Kasumi-1 (cell line): ENCODE measurements around the gene UPK3B.
"Not testable (repeated sequence)": the region's sequence is repeated elsewhere in the genome, so short reads cannot be mapped to it uniquely, and the experiment has no call there.

Experiments used
- DNase-seq, 2 experiments: peaks; one replicate each; lab custom pipeline; 2025; lab: John Stamatoyannopoulos, UW

The UPK3B gene

DNA sequence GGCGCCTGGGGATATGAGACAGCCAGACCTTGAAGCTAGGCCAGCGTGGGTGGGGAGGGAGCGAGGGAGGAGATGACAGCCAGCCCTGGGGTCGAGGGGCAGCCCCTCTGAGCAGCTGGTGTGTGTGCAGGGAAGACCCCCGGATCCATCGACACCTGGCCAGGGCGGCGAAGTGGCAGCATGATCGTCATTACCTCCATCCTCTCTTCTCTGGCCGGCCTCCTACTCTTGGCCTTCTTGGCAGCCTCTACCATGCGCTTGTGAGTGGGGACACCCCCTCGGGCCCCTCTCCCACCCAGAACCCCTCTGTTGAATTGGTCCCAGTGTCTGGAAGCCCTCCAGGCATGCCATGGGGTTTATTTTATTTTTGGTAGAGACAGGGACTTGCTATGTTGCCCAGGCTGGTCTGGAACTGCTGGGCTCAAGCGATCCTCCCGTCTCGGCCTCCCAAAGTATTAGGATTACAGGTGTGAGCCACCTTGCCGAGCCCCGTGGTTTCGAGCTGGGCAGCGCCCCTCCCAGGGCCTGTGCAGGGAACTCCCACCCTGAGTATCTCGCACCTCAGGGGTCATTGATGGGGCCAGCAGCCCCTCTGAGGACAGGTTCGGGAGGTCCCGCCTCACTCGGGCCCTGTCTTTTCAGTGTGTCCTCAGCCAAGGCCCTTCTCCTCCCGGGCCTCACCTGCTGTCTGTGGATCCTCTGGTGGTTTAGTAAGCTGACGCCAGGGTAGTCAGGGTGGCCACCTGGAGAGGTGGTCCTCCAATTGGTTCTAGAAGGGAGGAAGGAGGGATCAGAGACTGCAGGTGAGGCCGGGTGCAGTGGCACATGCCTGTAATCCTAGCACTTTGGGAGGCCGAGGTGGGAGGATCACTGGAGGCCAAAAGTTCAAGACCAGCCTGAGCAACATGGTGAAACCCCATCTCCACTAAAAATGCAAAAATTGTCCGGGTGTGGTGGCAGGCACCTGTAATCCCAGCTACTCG is 3.8 kb downstream of the UPK3B start:
- no peak for DNase-seq

DNA sequence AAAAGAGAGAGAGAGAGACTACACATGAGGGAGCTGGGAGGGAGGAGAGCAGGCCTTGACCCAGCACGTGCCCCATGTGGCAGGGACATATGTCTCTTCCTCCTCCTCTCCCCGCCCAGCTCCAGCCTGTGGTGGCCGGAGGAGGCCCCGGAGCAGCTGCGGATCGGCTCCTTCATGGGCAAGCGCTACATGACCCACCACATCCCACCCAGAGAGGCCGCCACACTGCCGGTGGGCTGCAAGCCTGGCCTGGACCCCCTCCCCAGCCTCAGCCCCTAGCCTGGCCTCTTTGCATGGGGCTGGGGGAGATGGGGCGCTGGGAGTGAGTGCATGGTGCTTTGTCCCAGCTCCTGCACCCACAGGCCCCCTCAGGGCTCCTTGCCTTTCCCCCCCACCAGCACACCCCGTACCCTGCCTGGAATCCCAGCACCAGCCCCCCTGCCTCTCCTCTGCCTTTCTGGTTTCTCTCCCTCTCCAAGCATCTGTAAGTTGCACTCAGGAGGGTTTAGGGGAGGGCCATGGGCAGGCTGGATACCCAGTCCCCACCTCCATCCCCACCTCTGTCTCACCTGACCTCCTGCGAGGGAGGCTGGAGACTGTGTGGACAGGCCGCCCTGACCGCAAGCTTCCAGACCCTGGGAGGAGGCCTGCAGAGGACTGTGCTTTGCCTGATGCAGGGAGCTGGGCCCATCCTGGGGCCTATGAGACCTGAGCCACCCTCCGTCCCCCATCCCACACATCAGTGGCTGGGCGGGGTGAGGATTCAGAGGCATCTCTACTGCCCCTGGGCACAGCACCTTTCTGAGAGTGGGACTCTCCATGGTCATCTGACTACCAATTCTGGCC is 4.8 kb downstream of the UPK3B start:
- no peak for DNase-seq

DNA sequence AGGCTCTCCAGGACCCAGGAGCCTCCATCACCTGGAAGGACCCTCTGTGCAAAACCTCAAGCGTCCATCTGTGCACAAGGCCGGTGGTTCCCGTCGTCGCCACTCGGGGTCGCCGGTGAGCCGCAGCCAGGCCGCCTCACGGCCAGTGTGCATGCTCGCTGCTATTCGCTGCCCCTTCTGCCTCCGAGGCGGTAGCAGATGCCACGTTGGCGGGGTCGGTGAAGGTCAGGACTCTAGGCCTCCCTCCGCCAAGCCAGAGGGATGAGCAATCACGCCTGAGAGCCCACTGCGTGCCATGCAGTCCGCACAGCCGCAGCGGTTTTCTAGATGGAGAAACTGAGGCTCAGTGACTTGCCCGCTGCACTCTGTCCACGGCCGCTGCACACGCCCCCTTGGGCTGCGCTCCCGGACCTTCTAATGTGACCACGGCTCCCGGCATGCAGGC is 5.7 kb downstream of the UPK3B start:
- DNase-seq, result peak in 1 of 2 experiments; percentile 13

DNA sequence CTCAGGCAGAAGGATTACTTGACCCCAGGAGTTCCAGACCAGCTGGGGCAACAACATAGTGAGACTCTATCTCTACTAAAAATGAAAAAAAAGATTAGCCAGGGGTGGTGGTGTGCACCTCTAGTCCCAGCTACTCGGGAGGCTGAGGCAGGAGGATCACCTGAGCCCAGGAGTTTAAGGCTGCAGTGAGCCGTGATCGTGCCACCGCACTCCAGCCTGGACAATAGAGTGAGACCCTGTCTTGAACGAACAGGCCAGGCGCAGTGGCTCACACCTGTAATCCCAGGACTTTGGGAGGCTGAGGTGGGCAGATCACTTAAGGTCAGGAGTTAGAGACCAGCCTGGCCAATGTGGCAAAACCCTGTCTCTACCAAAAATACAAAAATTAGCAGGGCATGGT is 6.6 kb downstream of the UPK3B start:
- not testable (repeated sequence) for DNase-seq

DNA sequence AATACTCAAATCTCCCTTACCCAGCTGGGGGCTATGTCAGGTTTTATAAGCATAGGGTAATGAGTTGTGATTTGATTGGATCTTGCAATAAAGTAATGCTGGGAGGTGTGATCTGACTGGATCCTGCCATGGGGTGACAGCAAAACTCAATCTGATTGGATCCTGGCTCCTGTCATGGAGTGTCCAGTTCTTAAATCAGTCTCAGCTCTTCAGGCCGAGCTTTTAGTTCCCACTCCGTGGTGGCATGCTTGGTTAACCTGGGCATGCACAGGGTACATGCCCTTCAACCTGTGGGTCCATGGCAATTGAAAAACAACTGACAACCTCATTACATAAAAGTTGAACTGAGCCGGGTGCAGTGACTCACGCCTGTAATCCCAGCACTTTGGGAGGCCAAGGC is 15.8 kb downstream of the UPK3B start:
- DNase-seq, result not testable (repeated sequence)

DNA sequence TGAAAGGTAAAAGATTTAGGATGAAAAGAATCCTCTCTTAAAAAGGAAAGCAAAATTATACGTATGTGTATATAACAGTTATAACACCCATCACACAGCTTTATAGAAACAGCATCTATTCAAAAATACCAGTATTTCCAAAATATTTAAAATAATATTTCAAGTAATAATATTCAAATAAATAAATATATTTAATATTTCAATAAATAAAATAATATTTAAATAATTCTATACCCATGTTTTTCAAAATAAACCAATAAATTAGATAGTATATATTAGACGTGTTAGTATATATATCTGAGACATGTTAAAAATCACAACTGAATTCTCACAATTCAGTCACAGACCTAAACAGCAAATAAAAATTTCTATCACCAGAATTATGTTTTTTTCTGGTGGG is 21.3 kb downstream of the UPK3B start:
- not testable (repeated sequence) for DNase-seq

DNA sequence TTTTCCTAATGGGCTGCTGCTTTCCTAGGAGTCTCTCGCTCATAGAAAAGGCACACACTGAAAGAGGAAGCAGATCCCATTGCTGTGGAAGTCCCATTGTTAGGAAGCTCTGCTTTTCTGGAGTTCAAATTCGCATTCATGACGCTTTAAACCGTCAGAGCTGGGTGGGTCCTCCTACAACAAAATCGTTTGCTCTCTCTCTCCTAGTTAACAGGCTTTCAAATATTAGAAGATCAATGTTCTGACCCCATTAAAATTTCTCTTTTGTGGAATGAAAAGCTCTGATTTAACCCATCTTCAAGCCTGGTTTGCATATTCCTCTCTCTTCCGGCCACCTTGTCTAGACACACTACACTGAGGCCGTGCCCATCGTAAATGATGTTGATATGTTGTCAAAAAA is 32.8 kb downstream of the UPK3B start, which contains the start of gene SPDYE16:
Gene SPDYE16, minus strand, starts transcription at position 101 of the 400 bp plus-strand sequence. CDS start 1,838 bp downstream, outside the sequence.
- not testable (repeated sequence) for DNase-seq

DNA sequence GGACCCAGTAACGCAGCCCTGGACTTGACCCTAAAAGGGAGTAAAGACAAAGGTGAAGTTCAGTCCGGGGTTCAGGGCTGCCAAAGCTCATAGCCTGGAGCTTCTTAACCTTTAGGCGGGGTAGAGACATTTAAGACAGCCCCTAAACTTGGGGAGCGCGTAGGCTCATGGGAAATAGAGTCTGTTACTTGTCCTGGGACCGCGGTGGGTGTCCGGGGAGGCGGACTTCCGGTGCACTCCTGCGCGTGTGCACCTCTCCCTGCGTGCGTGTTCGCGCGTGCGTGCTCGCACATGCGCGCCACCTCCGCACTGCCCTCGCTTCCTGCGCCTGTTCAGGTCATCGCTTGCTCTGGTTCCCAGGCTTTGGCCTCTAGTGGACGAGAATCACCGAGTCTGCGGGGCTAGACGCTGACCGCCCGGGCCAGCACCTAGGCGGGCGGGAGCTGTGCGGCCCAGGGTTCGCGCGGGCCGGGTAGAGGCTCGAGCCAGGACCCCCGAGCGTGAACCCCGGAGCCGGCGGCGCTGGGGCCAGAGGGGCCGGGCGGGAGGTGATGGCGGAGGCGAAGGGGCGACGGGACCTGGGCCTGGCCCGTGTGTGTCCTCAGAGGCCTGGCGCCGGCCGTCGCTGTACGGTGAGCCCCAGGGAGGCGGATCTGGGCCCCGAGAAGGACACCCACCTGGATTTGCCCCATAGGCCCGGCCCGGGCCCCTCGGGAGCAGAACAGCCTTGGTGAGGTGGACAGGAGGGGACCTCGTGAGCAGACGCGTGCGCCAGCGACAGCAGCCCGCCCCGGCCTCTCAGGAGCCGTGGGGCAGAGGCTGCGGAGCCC is 38.9 kb downstream of the UPK3B start:
- peak; percentile 89 to 94 for DNase-seq

DNA sequence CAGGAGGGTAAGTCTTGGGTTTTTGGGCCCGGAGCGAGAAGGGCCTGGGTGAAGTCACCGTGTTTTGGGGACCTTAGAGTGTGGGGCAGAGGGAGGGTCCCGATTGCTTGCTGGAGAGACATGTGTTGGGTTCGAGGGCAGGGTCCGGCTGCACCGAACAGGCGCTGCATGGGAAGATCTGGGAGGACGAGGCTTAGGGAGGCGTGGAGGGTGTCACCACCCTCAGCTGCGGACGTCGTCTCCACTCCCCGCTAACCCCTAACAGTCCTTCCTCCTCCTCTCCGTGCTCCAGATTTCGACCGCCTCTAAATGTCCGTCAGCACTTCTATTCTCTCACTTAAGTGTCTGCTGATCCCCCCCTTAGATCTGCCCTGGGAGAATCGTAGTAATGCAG is 39.5 kb downstream of the UPK3B start:
- not testable (repeated sequence) for DNase-seq

DNA sequence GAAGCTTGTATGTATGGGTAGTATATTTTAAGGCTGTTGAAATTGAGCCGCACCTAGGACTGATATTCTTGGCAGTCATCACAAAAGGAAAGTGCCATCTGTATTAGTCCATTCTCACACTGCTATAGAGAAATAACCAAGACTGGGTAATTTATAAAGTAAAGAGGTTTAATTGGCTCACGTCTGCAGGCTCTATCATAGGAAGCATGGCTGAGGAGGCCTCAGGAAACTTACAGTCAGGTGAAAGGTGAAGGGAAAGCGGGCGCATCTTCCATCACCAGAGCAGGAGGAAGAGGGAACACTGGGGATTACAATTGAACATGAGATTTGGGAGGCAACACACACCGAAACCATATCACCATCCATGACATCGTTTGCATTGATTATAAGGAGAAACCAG is 41.6 kb downstream of the UPK3B start:
- DNase-seq, result not testable (repeated sequence)

DNA sequence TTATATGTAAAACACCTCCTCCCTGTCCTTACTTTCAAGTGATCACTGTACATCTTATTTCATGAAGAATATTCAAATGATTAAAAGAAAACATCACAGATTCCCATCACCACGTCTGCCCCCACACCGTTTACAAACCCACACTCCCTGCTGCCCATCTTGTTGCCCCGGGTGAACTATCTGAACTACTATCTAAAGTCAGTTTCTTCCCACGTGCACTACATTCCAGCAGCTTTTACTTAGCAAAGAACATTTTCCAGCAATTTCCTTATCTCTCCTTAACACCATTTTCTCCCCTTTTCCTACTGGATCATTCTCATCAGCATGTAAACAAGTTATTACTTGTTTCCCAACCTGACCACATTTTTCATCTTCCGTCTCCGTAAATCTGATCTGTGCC is 49.3 kb downstream of the UPK3B start:
- not testable (repeated sequence) for DNase-seq

DNA sequence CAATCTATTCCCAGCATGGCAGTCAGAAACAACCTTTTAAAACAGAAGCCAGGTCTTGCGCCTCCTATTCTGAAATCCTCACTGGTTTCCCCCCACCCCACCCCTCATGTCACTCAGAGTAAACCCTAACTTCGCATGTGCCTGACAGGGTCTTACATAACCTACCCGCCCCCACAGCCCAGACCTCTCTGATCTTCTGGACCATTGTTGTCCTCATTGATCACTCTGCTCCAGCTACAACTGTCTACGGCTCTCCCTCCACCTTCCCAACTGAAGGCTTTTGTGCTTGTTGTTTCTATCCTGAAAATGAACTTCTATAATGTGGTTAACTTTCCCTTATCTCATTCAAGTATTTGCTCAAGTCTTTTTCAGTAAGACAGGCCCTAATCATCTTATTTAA is 49.8 kb downstream of the UPK3B start:
- not testable (repeated sequence) for DNase-seq

DNA sequence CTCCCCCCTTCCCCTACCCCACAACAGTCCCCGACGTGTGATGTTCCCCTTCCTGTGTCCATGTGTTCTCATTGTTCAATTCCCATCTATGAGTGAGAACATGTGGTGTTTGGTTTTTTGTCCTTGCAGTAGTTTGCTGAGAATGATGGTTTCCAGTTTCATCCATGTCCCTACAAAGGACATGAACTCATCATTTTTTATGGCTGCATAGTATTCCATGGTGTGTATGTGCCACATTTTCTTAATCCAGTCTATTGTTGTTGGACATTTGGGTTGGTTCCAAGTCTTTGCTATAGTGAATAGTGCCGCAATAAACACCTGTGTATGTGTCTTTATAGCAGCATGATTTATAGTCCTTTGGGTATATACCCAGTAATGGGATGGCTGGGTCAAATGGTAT is 51.0 kb downstream of the UPK3B start:
- DNase-seq, result not testable (repeated sequence)

DNA sequence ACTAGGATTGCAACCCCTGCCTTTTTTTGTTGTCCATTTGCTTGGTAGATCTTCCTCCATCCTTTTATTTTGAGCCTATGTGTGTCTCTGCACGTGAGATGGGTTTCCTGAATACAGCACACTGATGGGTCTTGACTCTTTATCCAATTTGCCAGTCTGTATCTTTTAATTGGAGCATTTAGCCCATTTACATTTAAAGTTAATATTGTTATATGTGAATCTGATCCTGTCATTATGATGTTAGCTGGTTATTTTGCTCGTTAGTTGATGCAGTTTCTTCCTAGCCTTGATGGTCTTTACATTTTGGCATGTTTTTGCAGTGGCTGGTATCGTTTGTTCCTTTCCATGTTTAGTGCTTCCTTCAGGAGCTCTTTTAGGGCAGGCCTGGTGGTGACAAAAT is 54.6 kb downstream of the UPK3B start:
- not testable (repeated sequence) for DNase-seq
